WTC11 (cell line): ENCODE measurements around the gene AGBL4. TPM values are rescaled to one million over a fixed set of nuclear protein-coding genes. Genes with fewer than 3 reads are reported as not detected.

Source experiments
- ATAC-seq: fragments of 200-7000 bp; cut with Tn5 transposase; 2 replicates; pipeline ENCODE4 v1.10.0; 2021; ENCODE audit warnings: mild to moderate bottlenecking, moderate library complexity
- CTCF ChIA-PET: fragments of 300-600 bp; sonication (Branson Sonifier 250); formaldehyde crosslinking; loops from one replicate; lab custom pipeline; 2021; ENCODE audit warnings: antibody characterized with exemption; lab: Charles Lee
- POLR2A ChIA-PET: fragments of 350-600 bp; sonication (Branson Sonifier 250); formaldehyde crosslinking; loops from one replicate; lab custom pipeline; 2021; ENCODE audit warnings: antibody characterized with exemption; lab: Charles Lee
- DNase-seq: peaks from one replicate; pipeline ENCODE4 v3.0.0; 2021; ENCODE audit warnings: low spot score
- H3K27ac Mint-ChIP-seq: 2 replicates; pipeline ENCODE4 v1.8.0; 2021; ENCODE audit warnings: mixed read lengths
- H3K27me3 Mint-ChIP-seq: 2 replicates; pipeline ENCODE4 v1.8.0; 2021; ENCODE audit warnings: low read depth, mild to moderate bottlenecking, moderate library complexity, mixed read lengths
- H3K36me3 Mint-ChIP-seq: 2 replicates; pipeline ENCODE4 v1.8.0; 2021; ENCODE audit warnings: mixed read lengths
- H3K4me1 Mint-ChIP-seq: 2 replicates; pipeline ENCODE4 v1.8.0; 2022; ENCODE audit warnings: mixed read lengths
- H3K4me3 Mint-ChIP-seq: 2 replicates; pipeline ENCODE4 v1.8.0; 2021; ENCODE audit warnings: mild to moderate bottlenecking, moderate library complexity, mixed read lengths
- H3K9me3 Mint-ChIP-seq: 2 replicates; pipeline ENCODE4 v1.8.0; 2021; ENCODE audit warnings: mixed read lengths
- CREB1 ChIP-seq: sonication (generic); formaldehyde crosslinking; IDR thresholded peaks from 2 replicates; pipeline ENCODE4 v1.8.0; 2023; ENCODE audit warnings: mild to moderate bottlenecking, missing genetic modification reagents
- CREM ChIP-seq: sonication (generic); formaldehyde crosslinking; IDR thresholded peaks from 2 replicates; pipeline ENCODE4 v1.8.1; 2022; ENCODE audit warnings: mild to moderate bottlenecking, missing genetic modification reagents, moderate library complexity
- FOXK1 ChIP-seq: sonication (generic); formaldehyde crosslinking; IDR thresholded peaks from 2 replicates; pipeline ENCODE4 v1.8.0; 2022; ENCODE audit warnings: mild to moderate bottlenecking, moderate library complexity, missing genetic modification reagents
- FOXP1 ChIP-seq: sonication (generic); formaldehyde crosslinking; IDR thresholded peaks from 2 replicates; pipeline ENCODE4 v1.8.0; 2022; ENCODE audit warnings: missing genetic modification reagents, mild to moderate bottlenecking, moderate library complexity, borderline replicate concordance
- HMGA2 ChIP-seq: fragments of 250-450 bp; sonication (Bioruptor Pico); IDR thresholded peaks from 2 replicates; pipeline ENCODE4 v1.4.0; 2021; ENCODE audit warnings: mild to moderate bottlenecking, moderate library complexity
- KAT7 ChIP-seq: sonication (generic); formaldehyde crosslinking; IDR thresholded peaks from 2 replicates; pipeline ENCODE4 v1.8.1; 2023; ENCODE audit warnings: missing genetic modification reagents, mild to moderate bottlenecking, borderline replicate concordance
- NFE2L1 ChIP-seq: sonication (generic); formaldehyde crosslinking; IDR thresholded peaks from 2 replicates; pipeline ENCODE4 v1.8.1; 2023; ENCODE audit warnings: missing genetic modification reagents
- NR1H2 ChIP-seq: sonication (generic); formaldehyde crosslinking; IDR thresholded peaks from 2 replicates; pipeline ENCODE4 v1.9.0; 2021; ENCODE audit warnings: mild to moderate bottlenecking, moderate library complexity, missing genetic modification reagents
- ZNF423 ChIP-seq: fragments of 250-450 bp; sonication (Bioruptor Pico); IDR thresholded peaks from 2 replicates; pipeline ENCODE4 v2.1.2; 2022; ENCODE audit warnings: mild to moderate bottlenecking, moderate library complexity
- total RNA-seq: library from RNA; stranded (reverse); gene quantifications from 3 replicates; pipeline ENCODE4 v1.2.3, GENCODE V29; 2021
- TF ChIP-seq, protein P1 (sequence below): fragments of 250-450 bp; sonication (Bioruptor Pico); IDR thresholded peaks from 2 replicates; pipeline ENCODE4 v1.8.0; 2021; ENCODE audit warnings: mild to moderate bottlenecking
- TF ChIP-seq, protein P2 (sequence below): sonication (generic); formaldehyde crosslinking; IDR thresholded peaks from 2 replicates; pipeline ENCODE4 v1.8.0; 2022; ENCODE audit warnings: mild to moderate bottlenecking, missing genetic modification reagents
- TF ChIP-seq, protein P3 (sequence below): sonication (generic); formaldehyde crosslinking; IDR thresholded peaks from 2 replicates; pipeline ENCODE4 v1.8.0; 2023; ENCODE audit warnings: mild to moderate bottlenecking, missing genetic modification reagents
- TF ChIP-seq, protein P4 (sequence below): sonication (generic); formaldehyde crosslinking; IDR thresholded peaks from 2 replicates; pipeline ENCODE4 v1.8.0; 2023; ENCODE audit warnings: missing genetic modification reagents, mild to moderate bottlenecking, borderline replicate concordance
- TF ChIP-seq, protein P5 (sequence below): sonication (generic); formaldehyde crosslinking; IDR thresholded peaks from 2 replicates; pipeline ENCODE4 v1.8.1; 2023; ENCODE audit warnings: mild to moderate bottlenecking, missing genetic modification reagents
- TF ChIP-seq, protein P6 (sequence below): sonication (generic); formaldehyde crosslinking; IDR thresholded peaks from 2 replicates; pipeline ENCODE4 v1.8.1; 2023; ENCODE audit warnings: mild to moderate bottlenecking, missing genetic modification reagents
- TF ChIP-seq, protein P7 (sequence below): sonication (generic); formaldehyde crosslinking; IDR thresholded peaks from 2 replicates; pipeline ENCODE4 v1.8.1; 2023; ENCODE audit warnings: mild to moderate bottlenecking, missing genetic modification reagents, moderate library complexity
- TF ChIP-seq, protein P8 (sequence below): sonication (generic); formaldehyde crosslinking; IDR thresholded peaks from 2 replicates; pipeline ENCODE4 v1.8.0; 2022; ENCODE audit warnings: mild to moderate bottlenecking, missing genetic modification reagents

The AGBL4 gene
- total RNA-seq, 1 experiment from 2014 or later = 0.87 TPM

DNA sequence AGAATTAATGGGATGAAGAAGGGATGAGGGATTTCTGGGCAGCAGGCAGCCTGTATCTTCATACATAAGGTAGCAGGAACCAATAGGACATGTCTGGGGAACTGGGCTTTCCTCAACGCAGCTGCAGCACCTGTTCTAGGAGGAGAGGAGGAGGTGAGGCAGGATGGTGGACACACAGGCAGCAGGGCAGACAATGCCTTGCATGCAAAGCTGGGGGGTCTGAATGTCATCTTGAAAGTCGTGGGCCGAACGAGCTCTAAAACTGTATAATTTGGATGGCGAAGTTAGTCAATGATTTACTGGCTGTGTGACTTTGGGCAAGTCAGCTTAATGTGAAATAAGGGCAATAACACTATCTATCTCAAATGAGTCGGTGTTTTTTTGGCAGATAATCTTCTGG lies 1371.4 kb downstream of the AGBL4 start:
- POLR2A ChIA-PET = no interaction called here
- CTCF ChIA-PET = interaction anchor here (0.9 to 1.6 kb wide), 2 partner anchors 22 to 25 kb away, joined by 3 to 8 read pairs; no protein-coding TSS in a partner anchor
- TF ChIP-seq NR1H2 (CRISPR knock-in tag) (no peak), FOXK1 (CRISPR knock-in tag) (no peak), CREB1 (CRISPR knock-in tag) (no peak), KAT7 (CRISPR knock-in tag) (no peak), CREM (no peak)
- TF ChIP-seq, protein P1, sequence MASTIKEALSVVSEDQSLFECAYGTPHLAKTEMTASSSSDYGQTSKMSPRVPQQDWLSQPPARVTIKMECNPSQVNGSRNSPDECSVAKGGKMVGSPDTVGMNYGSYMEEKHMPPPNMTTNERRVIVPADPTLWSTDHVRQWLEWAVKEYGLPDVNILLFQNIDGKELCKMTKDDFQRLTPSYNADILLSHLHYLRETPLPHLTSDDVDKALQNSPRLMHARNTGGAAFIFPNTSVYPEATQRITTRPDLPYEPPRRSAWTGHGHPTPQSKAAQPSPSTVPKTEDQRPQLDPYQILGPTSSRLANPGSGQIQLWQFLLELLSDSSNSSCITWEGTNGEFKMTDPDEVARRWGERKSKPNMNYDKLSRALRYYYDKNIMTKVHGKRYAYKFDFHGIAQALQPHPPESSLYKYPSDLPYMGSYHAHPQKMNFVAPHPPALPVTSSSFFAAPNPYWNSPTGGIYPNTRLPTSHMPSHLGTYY (CRISPR knock-in tag) = no peak
- TF ChIP-seq, protein P2, sequence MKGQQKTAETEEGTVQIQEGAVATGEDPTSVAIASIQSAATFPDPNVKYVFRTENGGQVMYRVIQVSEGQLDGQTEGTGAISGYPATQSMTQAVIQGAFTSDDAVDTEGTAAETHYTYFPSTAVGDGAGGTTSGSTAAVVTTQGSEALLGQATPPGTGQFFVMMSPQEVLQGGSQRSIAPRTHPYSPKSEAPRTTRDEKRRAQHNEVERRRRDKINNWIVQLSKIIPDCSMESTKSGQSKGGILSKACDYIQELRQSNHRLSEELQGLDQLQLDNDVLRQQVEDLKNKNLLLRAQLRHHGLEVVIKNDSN (CRISPR knock-in tag) = no peak
- TF ChIP-seq, protein P3, sequence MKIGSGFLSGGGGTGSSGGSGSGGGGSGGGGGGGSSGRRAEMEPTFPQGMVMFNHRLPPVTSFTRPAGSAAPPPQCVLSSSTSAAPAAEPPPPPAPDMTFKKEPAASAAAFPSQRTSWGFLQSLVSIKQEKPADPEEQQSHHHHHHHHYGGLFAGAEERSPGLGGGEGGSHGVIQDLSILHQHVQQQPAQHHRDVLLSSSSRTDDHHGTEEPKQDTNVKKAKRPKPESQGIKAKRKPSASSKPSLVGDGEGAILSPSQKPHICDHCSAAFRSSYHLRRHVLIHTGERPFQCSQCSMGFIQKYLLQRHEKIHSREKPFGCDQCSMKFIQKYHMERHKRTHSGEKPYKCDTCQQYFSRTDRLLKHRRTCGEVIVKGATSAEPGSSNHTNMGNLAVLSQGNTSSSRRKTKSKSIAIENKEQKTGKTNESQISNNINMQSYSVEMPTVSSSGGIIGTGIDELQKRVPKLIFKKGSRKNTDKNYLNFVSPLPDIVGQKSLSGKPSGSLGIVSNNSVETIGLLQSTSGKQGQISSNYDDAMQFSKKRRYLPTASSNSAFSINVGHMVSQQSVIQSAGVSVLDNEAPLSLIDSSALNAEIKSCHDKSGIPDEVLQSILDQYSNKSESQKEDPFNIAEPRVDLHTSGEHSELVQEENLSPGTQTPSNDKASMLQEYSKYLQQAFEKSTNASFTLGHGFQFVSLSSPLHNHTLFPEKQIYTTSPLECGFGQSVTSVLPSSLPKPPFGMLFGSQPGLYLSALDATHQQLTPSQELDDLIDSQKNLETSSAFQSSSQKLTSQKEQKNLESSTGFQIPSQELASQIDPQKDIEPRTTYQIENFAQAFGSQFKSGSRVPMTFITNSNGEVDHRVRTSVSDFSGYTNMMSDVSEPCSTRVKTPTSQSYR (CRISPR knock-in tag) = no peak
- H3K4me1 Mint-ChIP-seq = peaks cover 8% of the 10 kb centered on the region
- H3K36me3 Mint-ChIP-seq = no peaks in the 10 kb centered on the region
- 0 out of 2 replicates have a peak, but pooled peaks cover 4% of the 10 kb centered on the region for H3K27me3 Mint-ChIP-seq
- DNase-seq (no peak), ATAC-seq (no peak)
- no peak overlapping the region for H3K4me3 Mint-ChIP-seq
- H3K27ac Mint-ChIP-seq = no peak overlapping the region
- no peaks in the 10 kb centered on the region for H3K9me3 Mint-ChIP-seq

DNA sequence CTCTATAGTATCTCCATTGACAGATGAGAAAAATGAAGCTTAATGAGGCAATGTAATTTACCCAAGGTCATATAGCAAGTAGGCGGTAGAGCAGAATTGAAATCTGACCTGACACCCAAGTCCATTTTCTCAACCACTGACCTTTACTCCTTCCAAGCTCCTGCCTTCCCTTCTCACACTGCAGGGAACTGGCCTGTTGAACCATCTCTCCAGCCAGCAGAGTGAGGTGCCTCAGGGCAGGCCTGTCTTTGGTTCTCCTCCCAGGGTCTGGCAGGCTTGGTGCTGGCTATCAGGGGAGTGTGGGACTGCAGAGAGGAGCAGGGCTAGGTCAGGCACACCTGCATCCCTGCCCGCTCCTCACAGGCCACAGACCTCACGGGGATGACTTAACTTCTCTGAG lies 1373.9 kb downstream of the AGBL4 start:
- ChIA-PET POLR2A (no interaction called here), CTCF (no interaction called here)
- H3K9me3 Mint-ChIP-seq = no peaks in the 10 kb centered on the region
- ATAC-seq = no peak
- H3K4me1 Mint-ChIP-seq = peaks cover 26% of the 10 kb centered on the region
- H3K36me3 Mint-ChIP-seq = no peaks in the 10 kb centered on the region
- no peak overlapping the region for H3K27ac Mint-ChIP-seq
- 0 out of 2 replicates have a peak, but pooled peaks cover 4% of the 10 kb centered on the region for H3K27me3 Mint-ChIP-seq
- H3K4me3 Mint-ChIP-seq = no peak overlapping the region
- DNase-seq = no peak
- TF ChIP-seq, protein P4, sequence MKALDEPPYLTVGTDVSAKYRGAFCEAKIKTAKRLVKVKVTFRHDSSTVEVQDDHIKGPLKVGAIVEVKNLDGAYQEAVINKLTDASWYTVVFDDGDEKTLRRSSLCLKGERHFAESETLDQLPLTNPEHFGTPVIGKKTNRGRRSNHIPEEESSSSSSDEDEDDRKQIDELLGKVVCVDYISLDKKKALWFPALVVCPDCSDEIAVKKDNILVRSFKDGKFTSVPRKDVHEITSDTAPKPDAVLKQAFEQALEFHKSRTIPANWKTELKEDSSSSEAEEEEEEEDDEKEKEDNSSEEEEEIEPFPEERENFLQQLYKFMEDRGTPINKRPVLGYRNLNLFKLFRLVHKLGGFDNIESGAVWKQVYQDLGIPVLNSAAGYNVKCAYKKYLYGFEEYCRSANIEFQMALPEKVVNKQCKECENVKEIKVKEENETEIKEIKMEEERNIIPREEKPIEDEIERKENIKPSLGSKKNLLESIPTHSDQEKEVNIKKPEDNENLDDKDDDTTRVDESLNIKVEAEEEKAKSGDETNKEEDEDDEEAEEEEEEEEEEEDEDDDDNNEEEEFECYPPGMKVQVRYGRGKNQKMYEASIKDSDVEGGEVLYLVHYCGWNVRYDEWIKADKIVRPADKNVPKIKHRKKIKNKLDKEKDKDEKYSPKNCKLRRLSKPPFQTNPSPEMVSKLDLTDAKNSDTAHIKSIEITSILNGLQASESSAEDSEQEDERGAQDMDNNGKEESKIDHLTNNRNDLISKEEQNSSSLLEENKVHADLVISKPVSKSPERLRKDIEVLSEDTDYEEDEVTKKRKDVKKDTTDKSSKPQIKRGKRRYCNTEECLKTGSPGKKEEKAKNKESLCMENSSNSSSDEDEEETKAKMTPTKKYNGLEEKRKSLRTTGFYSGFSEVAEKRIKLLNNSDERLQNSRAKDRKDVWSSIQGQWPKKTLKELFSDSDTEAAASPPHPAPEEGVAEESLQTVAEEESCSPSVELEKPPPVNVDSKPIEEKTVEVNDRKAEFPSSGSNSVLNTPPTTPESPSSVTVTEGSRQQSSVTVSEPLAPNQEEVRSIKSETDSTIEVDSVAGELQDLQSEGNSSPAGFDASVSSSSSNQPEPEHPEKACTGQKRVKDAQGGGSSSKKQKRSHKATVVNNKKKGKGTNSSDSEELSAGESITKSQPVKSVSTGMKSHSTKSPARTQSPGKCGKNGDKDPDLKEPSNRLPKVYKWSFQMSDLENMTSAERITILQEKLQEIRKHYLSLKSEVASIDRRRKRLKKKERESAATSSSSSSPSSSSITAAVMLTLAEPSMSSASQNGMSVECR (CRISPR knock-in tag) = no peak
- TF ChIP-seq, protein P5, sequence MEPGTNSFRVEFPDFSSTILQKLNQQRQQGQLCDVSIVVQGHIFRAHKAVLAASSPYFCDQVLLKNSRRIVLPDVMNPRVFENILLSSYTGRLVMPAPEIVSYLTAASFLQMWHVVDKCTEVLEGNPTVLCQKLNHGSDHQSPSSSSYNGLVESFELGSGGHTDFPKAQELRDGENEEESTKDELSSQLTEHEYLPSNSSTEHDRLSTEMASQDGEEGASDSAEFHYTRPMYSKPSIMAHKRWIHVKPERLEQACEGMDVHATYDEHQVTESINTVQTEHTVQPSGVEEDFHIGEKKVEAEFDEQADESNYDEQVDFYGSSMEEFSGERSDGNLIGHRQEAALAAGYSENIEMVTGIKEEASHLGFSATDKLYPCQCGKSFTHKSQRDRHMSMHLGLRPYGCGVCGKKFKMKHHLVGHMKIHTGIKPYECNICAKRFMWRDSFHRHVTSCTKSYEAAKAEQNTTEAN = no peak
- no peak for TF ChIP-seq HMGA2
- no peak for TF ChIP-seq ZNF423 (CRISPR knock-in tag)
- TF ChIP-seq NFE2L1 (CRISPR knock-in tag) = no peak
- TF ChIP-seq, protein P6, sequence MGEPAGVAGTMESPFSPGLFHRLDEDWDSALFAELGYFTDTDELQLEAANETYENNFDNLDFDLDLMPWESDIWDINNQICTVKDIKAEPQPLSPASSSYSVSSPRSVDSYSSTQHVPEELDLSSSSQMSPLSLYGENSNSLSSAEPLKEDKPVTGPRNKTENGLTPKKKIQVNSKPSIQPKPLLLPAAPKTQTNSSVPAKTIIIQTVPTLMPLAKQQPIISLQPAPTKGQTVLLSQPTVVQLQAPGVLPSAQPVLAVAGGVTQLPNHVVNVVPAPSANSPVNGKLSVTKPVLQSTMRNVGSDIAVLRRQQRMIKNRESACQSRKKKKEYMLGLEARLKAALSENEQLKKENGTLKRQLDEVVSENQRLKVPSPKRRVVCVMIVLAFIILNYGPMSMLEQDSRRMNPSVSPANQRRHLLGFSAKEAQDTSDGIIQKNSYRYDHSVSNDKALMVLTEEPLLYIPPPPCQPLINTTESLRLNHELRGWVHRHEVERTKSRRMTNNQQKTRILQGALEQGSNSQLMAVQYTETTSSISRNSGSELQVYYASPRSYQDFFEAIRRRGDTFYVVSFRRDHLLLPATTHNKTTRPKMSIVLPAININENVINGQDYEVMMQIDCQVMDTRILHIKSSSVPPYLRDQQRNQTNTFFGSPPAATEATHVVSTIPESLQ (CRISPR knock-in tag) = no peak
- TF ChIP-seq, protein P7, sequence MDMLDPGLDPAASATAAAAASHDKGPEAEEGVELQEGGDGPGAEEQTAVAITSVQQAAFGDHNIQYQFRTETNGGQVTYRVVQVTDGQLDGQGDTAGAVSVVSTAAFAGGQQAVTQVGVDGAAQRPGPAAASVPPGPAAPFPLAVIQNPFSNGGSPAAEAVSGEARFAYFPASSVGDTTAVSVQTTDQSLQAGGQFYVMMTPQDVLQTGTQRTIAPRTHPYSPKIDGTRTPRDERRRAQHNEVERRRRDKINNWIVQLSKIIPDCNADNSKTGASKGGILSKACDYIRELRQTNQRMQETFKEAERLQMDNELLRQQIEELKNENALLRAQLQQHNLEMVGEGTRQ (CRISPR knock-in tag) = no peak
- no peak for TF ChIP-seq CREB1 (CRISPR knock-in tag)
- TF ChIP-seq FOXP1 (CRISPR knock-in tag) = no peak
- TF ChIP-seq, protein P8, sequence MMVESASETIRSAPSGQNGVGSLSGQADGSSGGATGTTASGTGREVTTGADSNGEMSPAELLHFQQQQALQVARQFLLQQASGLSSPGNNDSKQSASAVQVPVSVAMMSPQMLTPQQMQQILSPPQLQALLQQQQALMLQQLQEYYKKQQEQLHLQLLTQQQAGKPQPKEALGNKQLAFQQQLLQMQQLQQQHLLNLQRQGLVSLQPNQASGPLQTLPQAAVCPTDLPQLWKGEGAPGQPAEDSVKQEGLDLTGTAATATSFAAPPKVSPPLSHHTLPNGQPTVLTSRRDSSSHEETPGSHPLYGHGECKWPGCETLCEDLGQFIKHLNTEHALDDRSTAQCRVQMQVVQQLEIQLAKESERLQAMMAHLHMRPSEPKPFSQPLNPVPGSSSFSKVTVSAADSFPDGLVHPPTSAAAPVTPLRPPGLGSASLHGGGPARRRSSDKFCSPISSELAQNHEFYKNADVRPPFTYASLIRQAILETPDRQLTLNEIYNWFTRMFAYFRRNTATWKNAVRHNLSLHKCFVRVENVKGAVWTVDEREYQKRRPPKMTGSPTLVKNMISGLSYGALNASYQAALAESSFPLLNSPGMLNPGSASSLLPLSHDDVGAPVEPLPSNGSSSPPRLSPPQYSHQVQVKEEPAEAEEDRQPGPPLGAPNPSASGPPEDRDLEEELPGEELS (CRISPR knock-in tag) = no peak
- TF ChIP-seq KAT7 (CRISPR knock-in tag) = no peak
